NT2/D1 (cell line): Measurements from ENCODE around the gene DYSF.

Source experiments
- SUZ12 ChIP-seq: IDR thresholded peaks from 2 replicates; pipeline ENCODE4 v1.6.1; 2011; ENCODE audit not compliant: insufficient read length, insufficient read depth; ENCODE audit errors: extremely low read depth
- YY1 ChIP-seq: IDR thresholded peaks from 2 replicates; pipeline ENCODE4 v1.6.1; 2011; ENCODE audit not compliant: insufficient read length, insufficient read depth
- ZNF274 ChIP-seq: IDR thresholded peaks from 2 replicates; pipeline ENCODE4 v1.6.1; 2011; ENCODE audit warnings: mild to moderate bottlenecking, low read depth, low read length

- TF ChIP-seq ZNF274 = no peak
- no peak for TF ChIP-seq YY1
- no peak for TF ChIP-seq SUZ12
These were observed 241.3 kb downstream of the DYSF start for GRCh38 chr2:71694501-71695234.
